Stimulated activated CD8-positive, alpha-beta memory T cell treated with anti-CD3 and anti-CD28 coated beads, Interleukin-7, amount 100 ng/mL, for 4 hours (primary cell): ENCODE data around the gene RALY.
"Not testable (repeated sequence)": the region's sequence is repeated elsewhere in the genome, so short reads cannot be mapped to it uniquely, and the experiment has no call there.

ENCODE experiments used
- DNase-seq, 2 donors: peaks; one replicate each; pipeline ENCODE4 v3.0.0-alpha.2; 2020; ENCODE audit warnings: low read depth in 2 of 2

RALY gene

GRCh38 chr20:34133365-34133860 is 139.7 kb downstream of the RALY start:
- DNase-seq = not testable (repeated sequence)
